Loucy (cell line): ENCODE data around the gene DYNAP.

Source experiments
- EZH2phosphoT487 ChIP-seq: fragments of 200-600 bp; IDR thresholded peaks from 2 replicates; pipeline ENCODE4 v1.6.1; 2018; ENCODE audit warnings: antibody characterized with exemption, mild to moderate bottlenecking, moderate library complexity, borderline replicate concordance
- TF ChIP-seq, protein P1 (sequence below): fragments of 200-600 bp; sonication (generic); conservative IDR thresholded peaks from 2 replicates; pipeline ENCODE4 v1.5.1; 2014; ENCODE audit warnings: mild to moderate bottlenecking, antibody characterized with exemption, low read length

DNA sequence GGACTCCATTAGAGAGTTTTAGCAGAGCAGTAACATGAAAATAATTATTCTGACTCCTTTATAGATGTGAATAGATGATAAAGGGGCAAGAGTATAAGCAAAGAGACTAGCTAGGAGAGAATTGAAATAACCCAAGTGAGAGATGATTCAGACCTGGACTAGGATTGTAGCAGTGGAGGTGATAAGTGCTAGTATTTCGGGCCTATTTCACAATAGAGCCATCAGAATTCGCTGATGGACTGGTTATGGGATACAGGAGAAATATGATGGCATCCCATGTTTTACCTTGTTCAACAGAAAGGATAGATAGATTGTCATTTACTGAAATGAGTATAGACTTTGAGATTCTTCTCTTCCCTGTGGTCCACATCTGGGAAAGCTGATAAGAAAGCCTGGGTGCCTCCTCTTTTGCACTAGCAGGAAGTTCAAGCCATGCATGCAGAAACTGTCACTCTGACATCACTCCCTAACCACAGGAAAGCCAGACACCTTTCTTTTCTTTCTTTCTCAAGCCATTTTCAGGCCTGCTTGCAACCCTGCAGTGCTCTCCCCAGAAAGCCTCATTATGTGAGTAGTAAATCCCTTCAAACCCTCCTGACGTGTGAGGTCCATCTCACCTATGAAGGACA lies 25.3 kb downstream of the DYNAP start:
- TF ChIP-seq, protein P1, sequence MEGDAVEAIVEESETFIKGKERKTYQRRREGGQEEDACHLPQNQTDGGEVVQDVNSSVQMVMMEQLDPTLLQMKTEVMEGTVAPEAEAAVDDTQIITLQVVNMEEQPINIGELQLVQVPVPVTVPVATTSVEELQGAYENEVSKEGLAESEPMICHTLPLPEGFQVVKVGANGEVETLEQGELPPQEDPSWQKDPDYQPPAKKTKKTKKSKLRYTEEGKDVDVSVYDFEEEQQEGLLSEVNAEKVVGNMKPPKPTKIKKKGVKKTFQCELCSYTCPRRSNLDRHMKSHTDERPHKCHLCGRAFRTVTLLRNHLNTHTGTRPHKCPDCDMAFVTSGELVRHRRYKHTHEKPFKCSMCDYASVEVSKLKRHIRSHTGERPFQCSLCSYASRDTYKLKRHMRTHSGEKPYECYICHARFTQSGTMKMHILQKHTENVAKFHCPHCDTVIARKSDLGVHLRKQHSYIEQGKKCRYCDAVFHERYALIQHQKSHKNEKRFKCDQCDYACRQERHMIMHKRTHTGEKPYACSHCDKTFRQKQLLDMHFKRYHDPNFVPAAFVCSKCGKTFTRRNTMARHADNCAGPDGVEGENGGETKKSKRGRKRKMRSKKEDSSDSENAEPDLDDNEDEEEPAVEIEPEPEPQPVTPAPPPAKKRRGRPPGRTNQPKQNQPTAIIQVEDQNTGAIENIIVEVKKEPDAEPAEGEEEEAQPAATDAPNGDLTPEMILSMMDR = no peak
- TF ChIP-seq EZH2phosphoT487 = no peak
